Esophagus squamous epithelium (tissue), 4 donors: ENCODE data around the gene DCP1B.

ENCODE experiments used
- POLR2A ChIP-seq, 4 donors: fragments of 450-650 bp; IDR thresholded peaks; one replicate each; pipeline ENCODE4 v1.6.1; 2017; ENCODE audit warnings: antibody characterized with exemption in 4 of 4, mild to moderate bottlenecking in 4 of 4, moderate library complexity in 3 of 4
- TF ChIP-seq, protein P1 (sequence below), 6 experiments: fragments of 450-650 bp in 4 of 6; fragments of 200-600 bp in 2 of 6; sonication (generic) in 2 of 6; IDR thresholded peaks; one replicate each; pipeline ENCODE4 v1.5.1; 2016 to 2019; ENCODE audit warnings: antibody characterized with exemption in 6 of 6, mild to moderate bottlenecking in 4 of 6, moderate library complexity in 4 of 6

DNA sequence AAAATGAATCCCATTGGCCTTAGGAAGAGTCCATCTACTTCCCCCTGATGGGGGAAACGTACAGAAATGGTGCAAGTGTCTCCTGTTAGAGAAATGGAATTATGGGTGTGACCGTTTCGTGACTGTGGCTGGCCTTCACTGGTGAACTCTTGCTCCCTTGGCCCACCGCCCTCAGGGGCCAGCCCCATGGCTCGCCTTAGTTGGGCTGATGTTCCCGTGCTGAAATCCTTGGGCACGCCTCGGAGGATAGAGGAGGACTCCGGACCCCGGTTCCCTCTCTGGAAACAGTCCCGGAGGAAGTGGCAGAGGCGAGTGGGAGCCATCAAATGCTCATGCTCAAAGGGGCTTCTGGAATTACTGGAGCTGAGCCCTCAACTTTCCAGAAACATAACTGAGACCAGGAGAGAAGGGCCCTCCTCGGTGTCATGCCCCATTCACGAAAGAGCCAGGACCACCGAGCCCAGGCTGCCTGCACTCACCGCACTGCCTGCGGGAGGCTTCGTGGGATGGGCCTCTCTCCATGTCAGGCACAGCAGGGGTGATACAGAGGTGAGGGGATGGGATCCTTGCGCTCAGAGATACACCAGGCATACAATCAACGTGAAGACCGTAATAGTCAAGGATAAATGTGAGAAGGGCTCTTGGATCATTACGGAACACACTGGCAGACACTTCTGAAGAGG, 75.7 kb downstream of the DCP1B start:
- TF ChIP-seq, protein P1, sequence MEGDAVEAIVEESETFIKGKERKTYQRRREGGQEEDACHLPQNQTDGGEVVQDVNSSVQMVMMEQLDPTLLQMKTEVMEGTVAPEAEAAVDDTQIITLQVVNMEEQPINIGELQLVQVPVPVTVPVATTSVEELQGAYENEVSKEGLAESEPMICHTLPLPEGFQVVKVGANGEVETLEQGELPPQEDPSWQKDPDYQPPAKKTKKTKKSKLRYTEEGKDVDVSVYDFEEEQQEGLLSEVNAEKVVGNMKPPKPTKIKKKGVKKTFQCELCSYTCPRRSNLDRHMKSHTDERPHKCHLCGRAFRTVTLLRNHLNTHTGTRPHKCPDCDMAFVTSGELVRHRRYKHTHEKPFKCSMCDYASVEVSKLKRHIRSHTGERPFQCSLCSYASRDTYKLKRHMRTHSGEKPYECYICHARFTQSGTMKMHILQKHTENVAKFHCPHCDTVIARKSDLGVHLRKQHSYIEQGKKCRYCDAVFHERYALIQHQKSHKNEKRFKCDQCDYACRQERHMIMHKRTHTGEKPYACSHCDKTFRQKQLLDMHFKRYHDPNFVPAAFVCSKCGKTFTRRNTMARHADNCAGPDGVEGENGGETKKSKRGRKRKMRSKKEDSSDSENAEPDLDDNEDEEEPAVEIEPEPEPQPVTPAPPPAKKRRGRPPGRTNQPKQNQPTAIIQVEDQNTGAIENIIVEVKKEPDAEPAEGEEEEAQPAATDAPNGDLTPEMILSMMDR (IDR thresholded peaks at IDR 0.05): no peak
- TF ChIP-seq POLR2A (IDR thresholded peaks at IDR 0.05): no peak
